OCI-LY7 (cell line): ENCODE data around the gene HSF2BP. TPM values are rescaled to one million over a fixed set of nuclear protein-coding genes. Genes with fewer than 3 reads are reported as not detected.

Experiments used
- BruUV-seq: library from RNA; stranded (reverse); fragments of 400-500 nt; replicated peaks from 2 replicates; lab custom pipeline; 2021; lab: Mats Ljungman, UMichigan
- CTCF ChIA-PET: fragments of 300-600 bp; sonication (Branson Sonifier 250); formaldehyde crosslinking; loops from one replicate; lab custom pipeline; 2022; ENCODE audit warnings: antibody characterized with exemption; ENCODE audit not compliant: unreplicated experiment; lab: Charles Lee
- POLR2A ChIA-PET: fragments of 300-600 bp; sonication (Branson Sonifier 250); formaldehyde crosslinking; loops from one replicate; lab custom pipeline; 2022; ENCODE audit warnings: antibody characterized with exemption; lab: Charles Lee
- DNase-seq: peaks from one replicate; pipeline ENCODE4 v3.0.0-alpha.2; 2015; ENCODE audit warnings: low spot score
- H2AFZ ChIP-seq: fragments of 200-600 bp; sonication (generic), shearing (Covaris generic); 2 replicates; pipeline ENCODE4 v1.6.1; 2014; ENCODE audit warnings: mild to moderate bottlenecking, antibody characterized with exemption, low read length, moderate library complexity
- H3K27ac ChIP-seq: fragments of 200-600 bp; sonication (generic); 2 replicates; pipeline ENCODE4 v1.5.1; 2014; ENCODE audit warnings: mixed run types, low read depth, mild to moderate bottlenecking, moderate library complexity, low read length, inconsistent platforms; ENCODE audit not compliant: poor library complexity, severe bottlenecking
- H3K36me3 ChIP-seq: fragments of 200-600 bp; sonication (generic); 2 replicates; pipeline ENCODE4 v1.6.1; 2014; ENCODE audit warnings: mild to moderate bottlenecking, antibody characterized with exemption, low read length, moderate library complexity, mixed read lengths; ENCODE audit not compliant: insufficient read depth
- H3K4me1 ChIP-seq: fragments of 200-600 bp; sonication (generic); 2 replicates; pipeline ENCODE4 v1.5.1; 2014; ENCODE audit warnings: mild to moderate bottlenecking, low read length; ENCODE audit not compliant: insufficient read depth, poor library complexity, severe bottlenecking
- H3K4me2 ChIP-seq: fragments of 200-600 bp; sonication (generic); 2 replicates; pipeline ENCODE4 v1.6.1; 2014; ENCODE audit warnings: mild to moderate bottlenecking, low read length
- H3K4me3 ChIP-seq: fragments of 200-600 bp; sonication (generic); 2 replicates; pipeline ENCODE4 v1.5.1; 2014; ENCODE audit warnings: mild to moderate bottlenecking, low read depth, low read length; ENCODE audit not compliant: poor library complexity, severe bottlenecking
- H3K79me2 ChIP-seq: fragments of 200-600 bp; sonication (generic); 2 replicates; pipeline ENCODE4 v1.6.1; 2016; ENCODE audit warnings: low read depth, mild to moderate bottlenecking, low read length, moderate library complexity, mixed read lengths; ENCODE audit not compliant: insufficient read depth
- H3K9me2 ChIP-seq: fragments of 200-600 bp; sonication (generic); 2 replicates; pipeline ENCODE4 v1.6.1; 2016; ENCODE audit warnings: mild to moderate bottlenecking, low read length, mixed read lengths; ENCODE audit not compliant: insufficient read depth
- H3K9me3 ChIP-seq: fragments of 200-600 bp; sonication (generic); 2 replicates; pipeline ENCODE4 v1.6.1; 2014; ENCODE audit warnings: mild to moderate bottlenecking, mixed run types, low read length, mixed read lengths
- H4K20me1 ChIP-seq: fragments of 200-600 bp; sonication (generic); 2 replicates; pipeline ENCODE4 v1.6.1; 2014; ENCODE audit warnings: mild to moderate bottlenecking, antibody characterized with exemption, low read length, moderate library complexity, mixed read lengths; ENCODE audit not compliant: insufficient read depth
- EZH2phosphoT487 ChIP-seq: fragments of 200-600 bp; sonication (generic); IDR thresholded peaks from 2 replicates; pipeline ENCODE4 v1.6.1; 2018; ENCODE audit warnings: low read depth, borderline replicate concordance, mild to moderate bottlenecking, mixed run types, antibody characterized with exemption, low read length, moderate library complexity, mixed read lengths
- intact Hi-C: fragments of 100-400 bp; cut with micrococcal nuclease; formaldehyde crosslinking; loops from one replicate; pipeline ENCODE4 v1.10.0; 2022; ENCODE audit not compliant: unreplicated experiment
- total RNA-seq, 2 experiments: library from RNA; depleted of rRNA in 1 of 2; stranded (reverse); fragments of >200 nt in 1 of 2; shearing (Covaris generic) in 1 of 2; gene quantifications; 2 replicates each; pipeline ENCODE4 v1.2.3, GENCODE V29; 2014 to 2022
- TF ChIP-seq, protein P1 (sequence below): fragments of 200-600 bp; sonication (generic); conservative IDR thresholded peaks from 2 replicates; pipeline ENCODE4 v1.5.1; 2014; ENCODE audit warnings: mild to moderate bottlenecking, antibody characterized with exemption, low read length, moderate library complexity, mixed read lengths

HSF2BP gene
- total RNA-seq, 2 experiments from 2014 or later, result 3.5 to 5.1 TPM

DNA sequence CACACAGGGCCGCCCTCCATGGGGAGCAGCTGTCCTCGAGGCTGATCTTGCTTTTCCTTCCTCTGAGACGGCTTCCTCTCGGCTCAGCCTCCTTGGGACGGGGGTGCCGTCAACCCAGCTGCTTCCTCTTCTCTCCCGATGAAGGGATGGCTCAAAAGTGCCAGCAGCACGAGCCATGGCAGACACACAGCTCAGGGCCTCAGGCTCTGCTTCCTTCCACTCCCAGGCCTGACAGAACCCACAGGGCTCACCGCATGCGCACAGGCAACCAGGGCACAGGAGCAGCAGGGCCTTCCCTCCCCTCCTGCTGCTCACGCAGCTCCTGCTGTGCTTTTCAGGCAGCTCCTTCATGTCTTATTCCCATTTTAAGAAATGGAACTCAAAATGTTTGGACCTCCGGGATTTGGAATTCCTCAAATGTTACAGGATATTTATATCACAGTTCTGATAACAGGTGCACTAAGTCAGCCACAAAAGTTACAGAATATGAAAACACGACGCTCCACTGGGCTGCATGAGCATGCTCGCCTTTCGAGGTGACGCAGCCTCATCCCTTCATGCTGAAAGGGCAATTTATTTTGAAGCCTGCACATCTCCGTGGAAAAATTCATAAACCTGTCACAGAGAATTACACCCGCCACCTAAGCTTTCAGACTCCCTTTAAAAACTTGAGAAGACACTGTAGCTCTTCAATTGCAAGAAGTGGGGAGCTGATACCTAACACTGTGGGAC is 84.4 kb downstream of the HSF2BP start:
- Histone ChIP-seq H3K9me3 (no peaks in the 10 kb centered on the region), H3K27ac (no peak overlapping the region), H3K79me2 (no peaks in the 10 kb centered on the region), H3K4me2 (no peak overlapping the region), H3K36me3 (no peaks in the 10 kb centered on the region), H3K4me3 (no peak overlapping the region), H3K4me1 (no peaks in the 10 kb centered on the region), H3K9me2 (no peaks in the 10 kb centered on the region), H4K20me1 (no peaks in the 10 kb centered on the region), H2AFZ (no peak overlapping the region)
- no TSS peak for BruUV-seq
- CTCF ChIA-PET, result no interaction called here
- intact Hi-C loops, result no loop called here
- TF ChIP-seq EZH2phosphoT487, result no peak
- TF ChIP-seq, protein P1, sequence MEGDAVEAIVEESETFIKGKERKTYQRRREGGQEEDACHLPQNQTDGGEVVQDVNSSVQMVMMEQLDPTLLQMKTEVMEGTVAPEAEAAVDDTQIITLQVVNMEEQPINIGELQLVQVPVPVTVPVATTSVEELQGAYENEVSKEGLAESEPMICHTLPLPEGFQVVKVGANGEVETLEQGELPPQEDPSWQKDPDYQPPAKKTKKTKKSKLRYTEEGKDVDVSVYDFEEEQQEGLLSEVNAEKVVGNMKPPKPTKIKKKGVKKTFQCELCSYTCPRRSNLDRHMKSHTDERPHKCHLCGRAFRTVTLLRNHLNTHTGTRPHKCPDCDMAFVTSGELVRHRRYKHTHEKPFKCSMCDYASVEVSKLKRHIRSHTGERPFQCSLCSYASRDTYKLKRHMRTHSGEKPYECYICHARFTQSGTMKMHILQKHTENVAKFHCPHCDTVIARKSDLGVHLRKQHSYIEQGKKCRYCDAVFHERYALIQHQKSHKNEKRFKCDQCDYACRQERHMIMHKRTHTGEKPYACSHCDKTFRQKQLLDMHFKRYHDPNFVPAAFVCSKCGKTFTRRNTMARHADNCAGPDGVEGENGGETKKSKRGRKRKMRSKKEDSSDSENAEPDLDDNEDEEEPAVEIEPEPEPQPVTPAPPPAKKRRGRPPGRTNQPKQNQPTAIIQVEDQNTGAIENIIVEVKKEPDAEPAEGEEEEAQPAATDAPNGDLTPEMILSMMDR, result no peak
- POLR2A ChIA-PET, result interaction anchor here (0.5 kb wide), 1 partner anchor 906 kb away, joined by 3 read pairs; no protein-coding TSS in a partner anchor
- DNase-seq, result no peak

- Histone ChIP-seq H3K9me3 (no peaks in the 10 kb centered on the region), H4K20me1 (no peaks in the 10 kb centered on the region), H3K4me2 (no peak overlapping the region), H3K9me2 (no peaks in the 10 kb centered on the region), H3K4me1 (no peaks in the 10 kb centered on the region), H3K27ac (no peak overlapping the region), H2AFZ (no peak overlapping the region), H3K79me2 (no peaks in the 10 kb centered on the region), H3K36me3 (no peaks in the 10 kb centered on the region), H3K4me3 (no peak overlapping the region)
- ChIA-PET CTCF (no interaction called here), POLR2A (no interaction called here)
- intact Hi-C loops, result no loop called here
- TF ChIP-seq EZH2phosphoT487, result no peak
- no TSS peak for BruUV-seq
- no peak for DNase-seq
Observed at GRCh38 chr21:43573921-43574320, 85.4 kb downstream of the HSF2BP start.

DNA sequence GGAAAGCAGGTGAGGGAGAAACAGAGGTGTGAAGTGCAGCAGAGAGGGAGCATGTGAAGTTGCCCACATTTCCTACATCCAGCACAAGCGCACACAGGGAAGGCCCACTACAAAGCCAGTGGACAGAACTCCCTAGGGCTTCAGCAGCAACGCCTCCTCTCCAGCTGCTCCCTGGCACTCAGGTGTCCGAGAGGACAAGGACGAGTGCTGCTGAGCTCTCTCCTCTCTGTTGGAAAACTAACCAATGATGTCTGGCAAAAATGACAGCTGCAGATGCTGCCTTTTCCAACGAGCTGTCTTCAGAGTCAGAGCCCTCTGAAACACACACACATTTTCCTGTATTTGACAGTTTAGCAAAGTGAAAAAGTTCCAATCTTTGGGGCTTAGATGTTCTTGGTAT is 86.8 kb downstream of the HSF2BP start:
- Histone ChIP-seq H3K36me3 (no peaks in the 10 kb centered on the region), H3K4me1 (no peaks in the 10 kb centered on the region), H3K9me3 (no peaks in the 10 kb centered on the region), H3K4me3 (no peak overlapping the region), H2AFZ (no peak overlapping the region), H4K20me1 (no peaks in the 10 kb centered on the region), H3K9me2 (no peaks in the 10 kb centered on the region), H3K4me2 (no peak overlapping the region), H3K79me2 (no peaks in the 10 kb centered on the region), H3K27ac (no peak overlapping the region)
- CTCF ChIA-PET, result no interaction called here
- TF ChIP-seq EZH2phosphoT487, result no peak
- TF ChIP-seq, protein P1, result no peak
- POLR2A ChIA-PET, result no interaction called here
- intact Hi-C loops, result no loop called here
- no TSS peak for BruUV-seq
- DNase-seq, result no peak
